Nephron progenitor cell (in vitro differentiated cells): ENCODE results near the gene LRRTM2.

Experiments
- DNase-seq: peaks from one replicate; pipeline ENCODE4 v3.0.0; 2021
- H3K27ac Mint-ChIP-seq: 2 replicates; pipeline ENCODE4 v1.8.0; 2021; ENCODE audit warnings: mild to moderate bottlenecking, moderate library complexity, mixed read lengths
- H3K27me3 Mint-ChIP-seq: 2 replicates; pipeline ENCODE4 v1.8.0; 2021; ENCODE audit warnings: mild to moderate bottlenecking, low read depth, mixed read lengths; ENCODE audit not compliant: poor library complexity
- H3K36me3 Mint-ChIP-seq: 2 replicates; pipeline ENCODE4 v1.8.0; 2021; ENCODE audit warnings: low read depth, mixed read lengths
- H3K4me1 Mint-ChIP-seq: 2 replicates; pipeline ENCODE4 v1.8.0; 2021; ENCODE audit warnings: mixed read lengths
- H3K4me3 Mint-ChIP-seq: 2 replicates; pipeline ENCODE4 v1.8.0; 2021; ENCODE audit warnings: mild to moderate bottlenecking, moderate library complexity, mixed read lengths
- H3K9me3 Mint-ChIP-seq: 2 replicates; pipeline ENCODE4 v1.8.0; 2021; ENCODE audit warnings: mild to moderate bottlenecking, moderate library complexity, mixed read lengths
- TF ChIP-seq, protein P1 (sequence below): fragments of 200-600 bp; sonication (generic); IDR thresholded peaks from 2 replicates; pipeline ENCODE4 v1.5.0; 2021; ENCODE audit warnings: antibody characterized with exemption

Gene LRRTM2

DNA sequence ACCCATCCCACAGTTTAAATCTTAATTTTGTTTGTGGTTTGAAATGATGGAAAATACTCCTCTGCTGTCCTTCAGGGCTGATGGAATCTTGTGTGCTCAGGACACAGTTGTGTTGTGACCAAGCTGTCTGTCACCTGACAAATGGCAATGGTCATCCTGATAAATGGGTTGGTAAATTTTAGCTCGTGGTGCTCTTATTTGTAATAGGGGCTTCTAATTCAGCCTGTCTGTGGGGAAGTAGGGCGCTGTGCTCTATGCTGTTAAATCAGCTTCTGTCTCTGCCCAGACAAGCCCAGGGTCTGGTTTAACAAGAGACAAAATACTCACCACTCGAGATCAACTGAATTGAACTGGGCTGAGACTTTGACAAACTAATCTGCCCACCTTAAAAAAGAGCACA is 4.5 kb downstream of the LRRTM2 start:
- Mint-ChIP-seq H3K27me3 (no peaks in the 10 kb centered on the region), H3K27ac (peak overlapping the region; percentile 95), H3K4me1 (peaks cover 72% of the 10 kb centered on the region), H3K9me3 (no peaks in the 10 kb centered on the region), H3K4me3 (peak overlapping the region; percentile 8), H3K36me3 (peaks cover 16% of the 10 kb centered on the region)
- TF ChIP-seq, protein P1, sequence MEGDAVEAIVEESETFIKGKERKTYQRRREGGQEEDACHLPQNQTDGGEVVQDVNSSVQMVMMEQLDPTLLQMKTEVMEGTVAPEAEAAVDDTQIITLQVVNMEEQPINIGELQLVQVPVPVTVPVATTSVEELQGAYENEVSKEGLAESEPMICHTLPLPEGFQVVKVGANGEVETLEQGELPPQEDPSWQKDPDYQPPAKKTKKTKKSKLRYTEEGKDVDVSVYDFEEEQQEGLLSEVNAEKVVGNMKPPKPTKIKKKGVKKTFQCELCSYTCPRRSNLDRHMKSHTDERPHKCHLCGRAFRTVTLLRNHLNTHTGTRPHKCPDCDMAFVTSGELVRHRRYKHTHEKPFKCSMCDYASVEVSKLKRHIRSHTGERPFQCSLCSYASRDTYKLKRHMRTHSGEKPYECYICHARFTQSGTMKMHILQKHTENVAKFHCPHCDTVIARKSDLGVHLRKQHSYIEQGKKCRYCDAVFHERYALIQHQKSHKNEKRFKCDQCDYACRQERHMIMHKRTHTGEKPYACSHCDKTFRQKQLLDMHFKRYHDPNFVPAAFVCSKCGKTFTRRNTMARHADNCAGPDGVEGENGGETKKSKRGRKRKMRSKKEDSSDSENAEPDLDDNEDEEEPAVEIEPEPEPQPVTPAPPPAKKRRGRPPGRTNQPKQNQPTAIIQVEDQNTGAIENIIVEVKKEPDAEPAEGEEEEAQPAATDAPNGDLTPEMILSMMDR, result no peak
- no peak for DNase-seq

DNA sequence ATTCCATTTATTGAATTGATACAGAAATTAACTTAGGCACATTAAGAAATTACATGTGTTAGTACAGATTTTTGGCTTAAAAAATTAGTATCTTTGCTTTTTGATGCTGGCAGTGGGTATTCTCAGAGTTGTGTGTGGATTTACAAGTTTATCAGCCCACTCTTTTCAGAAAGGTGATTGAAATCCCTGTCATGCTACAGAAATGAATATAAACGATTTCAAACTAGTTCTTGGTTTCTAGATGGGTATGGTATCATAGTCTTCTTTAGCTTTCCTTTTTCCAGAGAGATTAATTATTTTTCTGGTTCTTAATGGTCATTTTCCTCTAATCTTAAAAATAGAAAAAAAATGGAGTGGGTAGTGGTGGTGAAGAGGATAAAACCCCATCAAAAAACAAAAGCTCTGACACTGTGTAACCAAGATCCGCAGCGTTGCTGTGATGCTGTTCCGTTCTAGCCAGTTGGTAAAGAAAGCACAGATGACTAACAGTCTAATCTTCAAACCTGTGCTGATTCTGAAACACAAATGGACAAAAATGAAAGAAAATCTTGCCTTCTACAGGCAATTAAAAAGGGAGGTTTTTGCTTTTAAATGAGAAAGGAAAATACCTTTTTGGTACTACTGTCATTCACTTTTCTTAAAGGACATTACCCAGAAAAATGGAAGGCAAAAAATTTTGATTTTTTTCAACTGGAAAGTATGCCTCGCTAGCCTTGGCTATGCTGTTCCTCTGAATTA is 5.2 kb downstream of the LRRTM2 start:
- Mint-ChIP-seq H3K4me3 (no peak overlapping the region), H3K36me3 (peaks cover 16% of the 10 kb centered on the region), H3K4me1 (peaks cover 66% of the 10 kb centered on the region), H3K27me3 (no peaks in the 10 kb centered on the region), H3K27ac (peak overlapping the region; percentile 95), H3K9me3 (no peaks in the 10 kb centered on the region)
- no peak for DNase-seq
- TF ChIP-seq, protein P1, result no peak

DNA sequence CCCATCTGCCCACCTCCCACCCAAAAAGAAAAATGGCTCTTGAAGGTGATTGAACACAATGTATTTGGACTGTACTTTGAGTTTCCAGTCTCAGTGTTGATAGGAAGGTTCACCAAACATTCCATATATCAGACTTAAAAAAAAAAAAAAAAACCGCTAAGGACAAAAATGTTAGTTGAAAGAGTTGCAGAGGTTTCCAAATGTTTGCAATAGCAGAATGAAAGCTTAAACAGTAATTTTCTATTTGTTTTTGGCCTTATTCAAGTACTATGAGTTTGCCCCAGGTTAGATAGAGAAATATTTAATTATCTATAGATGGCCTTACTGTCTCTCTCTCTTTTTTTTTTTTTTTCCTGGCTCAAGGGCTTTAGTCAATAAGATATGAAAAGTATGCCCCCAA is 6.1 kb downstream of the LRRTM2 start:
- H3K4me3 Mint-ChIP-seq, result no peak overlapping the region
- TF ChIP-seq, protein P1, result no peak
- peaks cover 25% of the 10 kb centered on the region for H3K36me3 Mint-ChIP-seq
- H3K27me3 Mint-ChIP-seq, result no peaks in the 10 kb centered on the region
- no peak for DNase-seq
- peaks cover 57% of the 10 kb centered on the region for H3K4me1 Mint-ChIP-seq
- H3K27ac Mint-ChIP-seq, result no peak overlapping the region
- peaks cover 6% of the 10 kb centered on the region for H3K9me3 Mint-ChIP-seq

DNA sequence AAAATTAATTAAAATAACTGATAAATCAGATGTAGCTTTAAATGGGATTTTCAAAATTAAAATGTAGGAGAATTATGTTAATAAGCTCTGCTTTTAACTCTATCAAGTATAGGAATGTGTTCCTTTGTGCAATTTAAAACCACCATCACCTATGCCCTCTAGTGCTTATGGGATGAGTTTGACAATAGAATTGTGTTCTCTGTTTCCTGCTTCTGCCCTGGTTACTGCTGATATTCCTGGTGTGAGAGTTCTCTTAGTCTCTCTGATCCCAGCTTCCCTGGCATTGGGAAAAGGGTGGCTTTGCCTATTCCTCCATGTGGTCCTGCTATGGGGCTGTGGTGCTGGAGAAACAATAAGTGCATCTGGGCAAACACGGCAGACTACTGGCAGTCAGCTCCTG is 8.1 kb downstream of the LRRTM2 start:
- H3K9me3 Mint-ChIP-seq, result peaks cover 25% of the 10 kb centered on the region
- TF ChIP-seq, protein P1, result no peak
- no peak for DNase-seq
- H3K4me3 Mint-ChIP-seq, result no peak overlapping the region
- H3K27ac Mint-ChIP-seq, result no peak overlapping the region
- peaks cover 41% of the 10 kb centered on the region for H3K36me3 Mint-ChIP-seq
- no peaks in the 10 kb centered on the region for H3K27me3 Mint-ChIP-seq
- peaks cover 36% of the 10 kb centered on the region for H3K4me1 Mint-ChIP-seq

DNA sequence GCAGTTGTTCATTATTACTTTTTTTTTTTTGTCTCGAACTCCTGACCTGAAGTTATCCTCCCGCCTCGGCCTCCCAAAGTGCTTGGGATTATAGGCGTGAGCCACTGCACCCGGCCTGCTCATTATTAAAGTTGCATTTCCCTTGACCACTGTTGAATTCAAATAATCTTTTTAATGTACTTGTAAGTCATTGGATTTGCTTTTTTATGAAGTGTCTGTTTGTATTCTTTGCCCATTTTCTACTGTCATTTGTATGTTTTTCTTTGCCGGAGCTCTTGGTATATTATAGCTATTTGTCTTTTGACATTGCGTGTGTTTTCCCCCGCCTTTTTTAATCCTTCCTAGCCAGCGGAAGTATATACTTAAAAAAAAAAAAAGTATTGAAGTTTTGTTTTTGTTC is 22.0 kb downstream of the LRRTM2 start:
- Mint-ChIP-seq H3K4me1 (peaks cover 28% of the 10 kb centered on the region), H3K27ac (peak overlapping the region; percentile 11), H3K27me3 (no peaks in the 10 kb centered on the region), H3K4me3 (no peak overlapping the region), H3K36me3 (peaks cover 15% of the 10 kb centered on the region), H3K9me3 (no peaks in the 10 kb centered on the region)
- TF ChIP-seq, protein P1, result no peak
- no peak for DNase-seq

DNA sequence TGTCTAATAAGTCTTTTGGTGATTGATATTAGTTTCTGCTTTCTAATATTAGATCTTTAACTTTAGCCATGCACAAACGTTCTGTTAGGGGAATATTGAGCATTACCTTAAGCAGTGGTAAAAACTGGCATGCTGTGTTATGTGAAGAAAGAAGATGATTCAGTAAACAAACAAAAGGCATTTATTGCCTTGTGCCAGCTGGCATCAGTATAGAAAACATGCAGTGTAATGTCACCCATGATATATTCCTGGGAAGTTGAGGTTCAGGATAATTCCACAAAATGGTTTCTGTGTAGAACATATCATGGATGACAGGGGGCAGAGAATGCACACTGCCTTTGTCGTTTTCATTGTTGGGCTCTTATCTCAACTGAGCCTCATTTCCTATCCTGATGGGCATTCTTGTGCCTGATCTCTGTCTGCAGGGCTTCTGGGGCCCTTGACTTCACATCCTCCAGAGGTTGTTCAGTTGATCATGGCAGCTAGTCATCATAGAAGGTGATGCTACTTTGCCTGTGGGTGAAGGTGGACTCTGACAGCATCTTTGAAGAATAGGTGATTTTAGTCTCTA is 24.2 kb downstream of the LRRTM2 start:
- DNase-seq, result no peak
- TF ChIP-seq, protein P1, result no peak
- H3K27ac Mint-ChIP-seq, result no peak overlapping the region
- H3K9me3 Mint-ChIP-seq, result no peaks in the 10 kb centered on the region
- H3K4me1 Mint-ChIP-seq, result peaks cover 28% of the 10 kb centered on the region
- no peaks in the 10 kb centered on the region for H3K27me3 Mint-ChIP-seq
- H3K4me3 Mint-ChIP-seq, result no peak overlapping the region
- H3K36me3 Mint-ChIP-seq, result peaks cover 5% of the 10 kb centered on the region
